Posterior vena cava (tissue), 2 donors: ENCODE measurements around the gene CYP20A1. TPM values are rescaled to one million over a fixed set of nuclear protein-coding genes. Genes with fewer than 3 reads are reported as not detected.

Experiments used
- DNase-seq: peaks from one replicate; pipeline ENCODE4 v3.0.0-alpha.2; 2020; ENCODE audit warnings: low spot score
- intact Hi-C, 2 donors: fragments of 100-400 bp; cut with DNase I; formaldehyde crosslinking; loops; one replicate each; pipeline versions ENCODE4 v1.14.1 to v1.14.2; 2022 to 2023
- total RNA-seq, 2 donors: library from RNA; stranded (reverse); fragmentation: NEBNext Ultra II Directional; extraction: Animal tissue kit (Norgen Biotek cat#: 25700); gene quantifications; one replicate each; pipeline ENCODE4 v1.2.1, GENCODE V29; 2021
- donor health status: DM: yes; HTN: yes; CAD: no.
- donor health status: DM: yes; HTN: yes; CAD: no.

The CYP20A1 gene
- total RNA-seq, 2 donors from 2014 or later = 24.8 to 29.6 TPM

- DNase-seq = no peak
- intact Hi-C loops = no loop called here
Observed at GRCh38 chr2:203344667-203345066, 105.8 kb downstream of the CYP20A1 start.

- no peak for DNase-seq
- intact Hi-C loops = no loop called here
Observed at GRCh38 chr2:203346612-203347011, 107.8 kb downstream of the CYP20A1 start.

- intact Hi-C loops = no loop called here
- no peak for DNase-seq
Observed at GRCh38 chr2:203347375-203347774, 108.6 kb downstream of the CYP20A1 start.

- DNase-seq = no peak
- intact Hi-C loops = no loop called here
Observed at GRCh38 chr2:203352604-203353255, 113.9 kb downstream of the CYP20A1 start.

GRCh38 chr2:203354966-203355365 is 116.1 kb downstream of the CYP20A1 start:
- no peak for DNase-seq

More at GRCh38 chr2:203354966-203355365, 116.1 kb downstream of the CYP20A1 start:
- intact Hi-C loops = no loop called here

Other genes starting within 250 kb of the CYP20A1 start
- 10 to 100 TPM; 37.4 to 60.8 TPM for gene NBEAL1, start 224.1 kb upstream of the CYP20A1 start, total RNA-seq
- gene ABI2, start 89.4 kb downstream of the CYP20A1 start, total RNA-seq = 10 to 100 TPM; 44.6 to 51.4 TPM